Kidney capillary endothelial cell (primary cell): Measurements from ENCODE around the gene ADCYAP1R1.
A peak's percentile ranks its signal among the peaks of the same experiment; 100 is the strongest.

Experiments
- DNase-seq: peaks from one replicate; pipeline ENCODE4 v3.0.0-alpha.2; 2018; ENCODE audit warnings: low spot score

The ADCYAP1R1 gene

GRCh38 chr7:31051598-31052486 lies at the start of gene ADCYAP1R1:
Gene ADCYAP1R1 (plus strand): TSS chr7:31052308. CDS start chr7:31063265, 10,957 bp downstream.
- DNase-seq, result no peak

DNA sequence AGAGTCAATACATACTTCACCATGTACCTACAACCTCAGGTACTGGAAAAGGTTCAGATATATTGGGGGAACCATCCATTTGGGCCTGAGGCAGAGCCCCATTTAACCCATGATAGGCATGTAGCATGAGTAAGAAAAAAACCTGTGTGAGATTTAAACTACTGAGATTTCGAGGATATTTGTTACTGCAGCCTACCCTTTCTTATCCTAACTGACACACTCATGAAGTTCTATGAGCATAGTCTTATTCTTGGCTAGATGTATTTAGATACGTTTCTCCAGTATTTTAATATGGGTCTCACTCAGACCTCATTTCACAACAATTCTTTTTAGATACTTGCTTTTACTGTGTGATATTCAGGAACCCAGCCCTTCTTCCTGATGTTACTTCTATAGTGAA lies 49.0 kb upstream of the ADCYAP1R1 start:
- no peak for DNase-seq

GRCh38 chr7:31003721-31004120 lies 48.4 kb upstream of the ADCYAP1R1 start:
- DNase-seq, result no peak

DNA sequence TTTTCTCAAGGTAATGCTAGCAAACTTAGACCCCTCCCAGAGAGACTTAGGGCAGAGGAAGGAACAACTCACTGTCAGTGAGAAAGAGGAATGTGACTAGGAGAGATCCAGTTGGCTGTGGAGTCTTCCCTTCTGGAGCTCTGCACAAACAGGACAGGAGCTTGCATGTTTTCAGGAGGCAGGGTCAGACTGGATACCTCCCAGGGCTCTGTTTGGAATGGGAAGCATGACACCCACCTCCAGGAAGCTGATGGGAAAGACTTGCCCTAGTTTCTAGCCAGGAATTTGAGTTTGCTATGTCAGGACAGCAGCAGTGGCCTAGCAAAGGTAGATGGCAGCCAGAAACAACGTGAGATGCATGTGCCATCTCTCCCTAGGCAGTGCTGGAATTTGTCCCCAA lies 47.7 kb upstream of the ADCYAP1R1 start:
- DNase-seq, result no peak

GRCh38 chr7:31006857-31007256 lies 45.3 kb upstream of the ADCYAP1R1 start:
- DNase-seq, result no peak

DNA sequence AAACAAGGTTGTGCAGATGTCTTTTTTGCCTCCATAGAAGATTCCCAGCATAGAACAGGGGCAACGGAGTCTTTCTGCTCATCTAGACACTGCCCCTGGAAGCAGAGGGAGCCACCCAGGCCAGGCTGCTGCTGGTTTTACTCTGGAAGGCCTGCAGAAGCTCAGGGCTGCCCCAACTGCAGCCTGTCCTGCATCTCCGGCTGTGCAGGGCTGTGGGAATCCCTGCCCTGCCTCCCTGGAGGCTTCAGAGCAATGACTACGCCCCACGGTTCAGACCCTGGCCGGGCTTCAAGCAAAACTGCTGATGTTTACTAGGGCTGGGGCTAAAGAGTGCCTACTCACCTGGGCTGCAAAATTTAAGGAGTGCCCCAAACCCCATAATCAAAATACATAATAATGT lies 44.5 kb upstream of the ADCYAP1R1 start:
- DNase-seq, result no peak

DNA sequence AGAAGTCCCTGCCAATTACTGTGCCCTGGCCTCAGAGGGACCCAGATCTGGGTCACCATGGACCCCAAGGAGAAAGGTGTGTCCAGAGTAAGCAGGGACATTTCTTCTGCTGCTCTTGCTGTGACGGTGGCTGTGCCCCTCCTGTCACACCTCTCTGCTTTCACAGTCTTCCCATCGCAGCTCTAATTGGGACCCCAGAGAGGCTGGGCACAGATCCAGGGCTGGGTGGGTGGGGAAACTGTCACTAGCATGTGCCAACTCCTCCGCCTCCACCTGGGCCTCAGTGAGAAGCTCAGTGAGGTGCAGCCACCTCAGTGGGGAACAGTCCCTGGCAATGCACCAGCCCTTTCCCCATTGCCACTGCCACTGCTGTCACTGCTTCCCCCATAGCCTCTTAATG lies 37.3 kb upstream of the ADCYAP1R1 start:
- no peak for DNase-seq

DNA sequence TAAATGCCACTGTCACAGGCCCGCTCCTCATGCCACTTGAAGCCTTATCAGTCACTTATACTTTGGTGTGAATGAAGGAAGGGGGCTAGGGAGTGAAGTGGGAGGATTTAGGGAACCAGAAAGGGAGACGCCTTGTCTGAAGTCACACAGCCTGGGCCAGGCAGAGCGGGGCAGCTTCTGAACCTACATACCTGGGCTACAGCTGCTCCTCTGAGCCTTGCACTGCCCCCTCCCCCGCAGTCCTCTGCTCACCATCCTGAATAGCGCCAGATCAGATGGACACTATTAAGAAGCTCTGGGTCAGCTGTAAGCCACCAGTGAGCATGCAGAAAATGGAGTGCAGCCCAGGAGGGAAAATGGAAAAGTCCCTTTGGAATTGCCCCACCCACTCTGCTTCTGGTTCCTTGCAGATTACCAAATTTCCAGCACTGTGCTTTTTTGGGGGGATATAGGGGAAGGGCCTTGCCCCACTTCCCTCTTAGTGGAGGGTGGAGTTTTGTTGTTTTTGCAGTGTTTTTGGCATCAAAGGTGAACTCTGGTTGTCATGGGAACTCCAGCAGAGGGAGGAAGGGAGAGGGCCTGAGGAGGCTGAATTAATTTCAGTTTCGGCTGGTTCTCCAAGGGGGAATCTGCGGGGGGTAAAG lies 35.0 kb upstream of the ADCYAP1R1 start:
- no peak for DNase-seq

- DNase-seq, result no peak
These were observed 34.4 kb upstream of the ADCYAP1R1 start for GRCh38 chr7:31017721-31018120.

GRCh38 chr7:31019509-31019908 lies 32.6 kb upstream of the ADCYAP1R1 start:
- DNase-seq, result no peak

- DNase-seq, result no peak
These were observed 31.9 kb upstream of the ADCYAP1R1 start for GRCh38 chr7:31020161-31020560.

GRCh38 chr7:31020652-31021051 lies 31.5 kb upstream of the ADCYAP1R1 start:
- no peak for DNase-seq

DNA sequence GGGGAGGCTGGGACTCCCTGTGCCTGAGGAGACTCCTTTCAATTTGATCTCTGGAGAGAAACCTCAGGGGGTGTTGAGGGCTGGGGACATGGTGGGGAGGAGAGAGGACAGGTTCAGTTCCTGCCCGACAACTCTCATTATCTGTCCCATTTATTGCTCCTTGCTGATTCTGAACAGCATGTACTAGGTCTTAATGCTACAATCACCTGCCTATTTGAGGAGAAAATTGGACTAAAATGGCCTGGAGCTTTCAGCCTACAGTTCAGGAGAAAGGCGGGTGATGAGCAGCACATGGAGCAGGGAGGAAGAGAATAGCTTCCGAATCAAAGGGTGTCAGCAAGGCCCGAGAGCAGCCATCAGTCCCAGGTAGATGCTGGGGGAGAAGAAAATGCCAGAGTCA lies 30.0 kb upstream of the ADCYAP1R1 start:
- DNase-seq, result no peak

GRCh38 chr7:31022726-31023125 lies 29.4 kb upstream of the ADCYAP1R1 start:
- DNase-seq, result no peak

- DNase-seq, result no peak
These were observed 28.2 kb upstream of the ADCYAP1R1 start for GRCh38 chr7:31023877-31024276.

- DNase-seq, result peak; percentile 3
These were observed 24.7 kb upstream of the ADCYAP1R1 start for GRCh38 chr7:31027161-31027965.

DNA sequence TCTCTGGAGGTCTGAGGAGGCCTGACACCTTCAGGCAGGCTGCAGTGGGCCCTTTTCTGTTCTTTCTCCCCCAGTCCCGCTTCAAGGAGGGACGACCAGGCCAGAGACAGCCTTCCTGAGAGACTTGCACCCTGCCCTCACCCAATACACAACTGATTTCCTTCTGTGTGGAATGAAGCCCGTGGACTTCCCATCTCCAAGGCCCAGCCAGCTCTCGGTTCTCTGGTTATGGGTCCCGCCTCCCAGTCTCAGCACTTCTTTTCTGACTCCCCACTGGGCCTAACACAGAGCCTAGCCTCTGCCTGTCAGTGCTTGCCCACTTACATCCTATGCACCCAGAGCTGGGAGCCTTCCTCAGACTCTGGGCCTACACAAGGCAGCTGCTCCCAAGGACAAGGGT lies 24.1 kb upstream of the ADCYAP1R1 start:
- DNase-seq, result no peak

GRCh38 chr7:31028417-31028992 lies 23.6 kb upstream of the ADCYAP1R1 start:
- no peak for DNase-seq

DNA sequence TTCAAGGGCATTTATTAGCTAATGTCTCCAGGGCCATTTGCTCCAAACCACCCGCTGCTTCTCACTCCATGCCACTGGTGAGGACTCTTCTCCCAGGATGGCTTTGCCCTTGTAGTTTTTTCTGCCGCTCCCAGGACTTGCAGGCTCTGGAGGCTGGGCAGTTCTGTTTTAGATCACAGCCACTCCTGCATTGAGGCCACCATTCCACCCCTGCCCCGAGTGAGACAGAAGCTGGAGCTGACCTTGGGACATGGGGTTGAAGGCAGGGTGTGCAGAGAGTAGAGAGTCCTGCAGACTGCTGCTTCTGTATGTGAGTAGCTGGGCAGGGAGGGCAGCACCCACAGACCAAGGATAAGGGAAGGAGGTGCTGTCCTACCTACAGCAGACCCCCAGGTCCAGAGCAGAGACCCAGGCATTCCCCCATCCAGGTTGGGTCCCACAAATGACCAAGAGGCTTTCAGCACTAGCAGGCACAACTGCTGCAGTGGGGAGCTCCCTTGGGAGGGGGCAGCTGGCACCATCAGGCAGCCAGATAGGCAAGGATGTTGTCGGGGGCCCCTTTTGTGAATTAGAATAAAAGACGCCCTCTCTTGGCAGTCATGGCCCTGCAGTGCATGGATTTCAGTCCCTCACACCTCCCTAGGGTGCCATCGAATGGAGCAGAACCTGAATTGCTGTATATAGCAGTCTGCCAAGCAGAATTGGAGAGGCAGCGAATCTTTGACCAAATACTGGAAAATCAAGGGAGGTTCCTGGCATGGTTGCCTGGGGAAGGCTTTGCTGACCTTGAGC lies 22.7 kb upstream of the ADCYAP1R1 start:
- DNase-seq, result no peak

GRCh38 chr7:31033674-31034300 lies 18.3 kb upstream of the ADCYAP1R1 start:
- no peak for DNase-seq

DNA sequence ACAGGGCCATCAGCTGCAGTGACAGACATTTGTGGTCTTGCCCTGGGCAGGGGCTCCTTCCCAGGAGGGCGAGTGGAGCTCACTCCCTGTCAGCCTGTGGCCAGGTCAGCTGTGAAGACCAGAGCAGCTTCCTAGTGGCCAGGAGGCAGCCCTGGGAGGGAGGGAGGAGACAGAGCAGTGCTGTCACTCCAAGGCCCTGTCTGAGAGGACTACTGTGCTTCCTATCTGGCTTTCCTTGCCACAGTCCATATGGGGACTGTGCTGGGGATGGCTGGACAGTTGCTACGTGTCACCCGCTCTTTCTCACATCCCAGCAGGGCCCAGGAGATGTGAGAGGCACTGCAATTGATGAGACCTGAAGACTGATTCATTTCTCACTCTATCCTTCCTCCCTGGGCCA lies 15.2 kb upstream of the ADCYAP1R1 start:
- DNase-seq, result no peak
